K562 (cell line): Measurements from ENCODE around the gene APBA2.

Source experiments
- CTCF ChIP-seq, 3 experiments: IDR thresholded peaks in 2 of 3; conservative IDR thresholded peaks in 1 of 3; 2 replicates each; pipeline ENCODE4 v1.5.1; 2011 to 2012; ENCODE audit warnings: low read length in 3 of 3, mild to moderate bottlenecking in 3 of 3, control low read depth in 2 of 3, improper control_type of control experiment in 1 of 3, inconsistent platforms in 1 of 3, low read depth in 1 of 3, mixed read lengths in 1 of 3, moderate library complexity in 1 of 3; ENCODE audit not compliant: insufficient read depth in 2 of 3
- ZNF24 ChIP-seq: fragments of 450-650 bp; IDR thresholded peaks from 2 replicates; pipeline ENCODE4 v1.6.1; 2016

- no peak for TF ChIP-seq CTCF (IDR thresholded peaks at IDR 0.05 in 2 of 3, conservative IDR thresholded peaks at IDR 0.05 in 1 of 3; ENCODE audit: insufficient read depth in 2 of 3, low read depth in 1 of 3, low read length in 3 of 3)
- TF ChIP-seq ZNF24: no peak
These were observed 165.6 kb downstream of the APBA2 start for GRCh38 chr15:29051422-29051821.
